ENCODE results near the gene UBIAD1.
"Not testable (repeated sequence)": the region's sequence is repeated elsewhere in the genome, so short reads cannot be mapped to it uniquely, and the experiment has no call there.

The UBIAD1 gene

DNA sequence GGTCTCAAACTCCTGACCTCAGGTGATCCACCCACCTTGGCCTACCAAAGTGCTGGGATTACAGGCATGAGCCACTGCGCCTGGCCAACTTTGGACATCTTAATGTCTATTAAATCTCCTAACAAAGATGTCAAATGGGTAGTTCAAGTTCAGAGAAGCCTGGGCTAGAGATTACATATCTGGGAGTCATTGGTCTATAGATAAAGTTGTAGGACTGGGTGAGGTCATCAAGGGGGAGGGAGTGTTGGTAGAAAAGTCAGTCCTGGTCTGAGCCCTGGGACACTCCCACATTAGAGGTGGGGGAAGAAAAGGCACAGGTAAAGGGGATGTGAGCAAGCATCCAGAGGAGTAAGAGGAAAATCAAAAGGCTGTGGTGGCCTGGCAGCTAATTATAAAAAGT lies 6.6 kb downstream of the UBIAD1 start:
- DNase-seq (ENCODE audit: low read depth in 2 of 2, low spot score in 1 of 2), result no peak

DNA sequence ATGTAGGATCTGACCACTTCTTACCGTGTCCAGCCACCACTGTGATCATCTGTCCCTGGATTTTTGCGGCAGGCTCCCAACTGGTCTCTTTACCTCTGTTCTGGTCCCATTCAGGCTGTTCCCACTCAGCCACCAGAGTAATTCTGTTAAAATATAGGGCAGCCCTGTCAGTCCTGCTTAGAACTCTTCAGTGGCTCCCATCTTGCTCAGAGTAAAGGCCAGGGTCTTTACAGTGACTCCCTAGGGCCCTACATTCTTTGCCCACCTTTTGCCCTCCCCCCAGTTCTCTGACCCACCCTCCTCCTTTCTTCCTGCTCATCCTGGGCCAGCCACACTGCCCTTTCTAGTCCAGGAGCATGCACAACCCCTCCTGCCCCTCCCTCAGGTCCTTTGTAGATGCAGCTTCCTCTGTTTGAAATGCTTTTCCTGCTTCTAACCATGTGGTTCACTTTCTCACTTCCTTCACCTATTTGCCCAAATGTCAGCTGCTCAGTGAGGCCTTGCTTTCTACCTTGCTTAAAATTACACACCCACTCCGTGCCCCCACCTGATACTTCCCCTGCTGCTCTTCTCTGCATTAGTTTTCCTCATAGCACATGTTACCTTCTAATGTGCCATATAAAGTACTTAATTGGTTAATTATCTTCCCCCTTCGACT lies 7.8 kb downstream of the UBIAD1 start:
- no peak for DNase-seq (ENCODE audit: low read depth in 2 of 2, low spot score in 1 of 2)

DNA sequence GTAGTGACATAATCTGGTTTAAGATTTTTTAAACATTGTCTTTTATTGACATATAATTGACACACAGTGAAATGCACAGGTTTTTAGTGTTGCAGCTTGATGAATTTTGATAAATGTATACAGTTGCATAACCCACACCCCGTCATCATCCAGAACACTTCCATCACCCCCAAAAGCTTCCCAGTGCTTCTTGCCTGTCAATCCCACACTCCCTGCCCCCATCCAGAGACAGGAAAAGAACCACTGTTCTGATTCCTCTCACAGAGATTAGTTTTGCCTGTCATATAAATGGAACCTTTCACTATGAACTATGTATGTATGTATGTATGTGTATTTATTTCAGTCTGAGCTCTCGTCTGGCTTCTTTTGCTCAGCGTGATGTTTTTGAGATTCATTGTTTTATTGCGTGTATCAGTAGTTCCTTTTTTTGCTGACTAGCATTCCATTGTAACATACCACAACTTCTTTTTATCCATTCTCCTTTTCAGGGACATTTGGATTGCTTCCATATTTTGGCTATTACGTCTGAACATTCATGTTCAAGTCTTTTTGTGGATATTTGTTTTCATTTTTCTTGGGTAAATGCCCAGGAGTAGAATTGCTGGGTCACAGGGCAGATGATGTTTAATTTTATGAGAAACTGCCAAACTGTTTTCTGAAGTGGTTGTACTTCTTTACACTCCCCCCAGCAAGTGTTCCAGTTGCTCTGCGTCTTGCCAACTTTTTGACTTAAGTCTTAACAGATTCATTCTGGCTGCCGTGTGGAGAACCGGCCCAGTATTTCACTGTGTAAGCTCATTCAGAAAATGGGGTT lies 8.7 kb downstream of the UBIAD1 start:
- no peak for DNase-seq (ENCODE audit: low read depth in 2 of 2, low spot score in 1 of 2)

DNA sequence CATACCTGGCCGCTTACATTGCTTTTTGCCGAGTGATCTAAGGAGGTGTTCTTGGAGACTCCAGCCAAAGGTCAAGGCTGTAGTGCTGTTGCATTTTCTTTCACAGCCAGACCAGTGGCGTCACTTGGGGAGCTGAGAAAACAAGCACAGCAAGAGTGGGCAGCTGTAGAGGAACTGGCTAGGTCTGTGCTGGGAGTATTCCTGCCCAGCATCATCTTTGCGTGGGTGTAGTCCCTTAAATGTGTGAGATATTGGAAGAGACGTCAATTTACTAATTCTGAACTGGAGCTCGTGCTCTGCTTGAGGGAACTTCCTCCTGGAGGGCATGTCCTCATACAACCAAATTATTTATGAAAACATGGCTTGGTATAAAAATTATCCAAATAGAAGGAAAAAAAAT lies 10.2 kb downstream of the UBIAD1 start:
- DNase-seq (ENCODE audit: low read depth in 2 of 2, low spot score in 1 of 2), result no peak

GRCh38 chr1:11284784-11285183 lies 11.8 kb downstream of the UBIAD1 start:
- no peak for DNase-seq (ENCODE audit: low read depth in 2 of 2, low spot score in 1 of 2)

- no peak for DNase-seq (ENCODE audit: low read depth in 2 of 2, low spot score in 1 of 2)
Measured at GRCh38 chr1:11285883-11286734, 13.1 kb downstream of the UBIAD1 start.

DNA sequence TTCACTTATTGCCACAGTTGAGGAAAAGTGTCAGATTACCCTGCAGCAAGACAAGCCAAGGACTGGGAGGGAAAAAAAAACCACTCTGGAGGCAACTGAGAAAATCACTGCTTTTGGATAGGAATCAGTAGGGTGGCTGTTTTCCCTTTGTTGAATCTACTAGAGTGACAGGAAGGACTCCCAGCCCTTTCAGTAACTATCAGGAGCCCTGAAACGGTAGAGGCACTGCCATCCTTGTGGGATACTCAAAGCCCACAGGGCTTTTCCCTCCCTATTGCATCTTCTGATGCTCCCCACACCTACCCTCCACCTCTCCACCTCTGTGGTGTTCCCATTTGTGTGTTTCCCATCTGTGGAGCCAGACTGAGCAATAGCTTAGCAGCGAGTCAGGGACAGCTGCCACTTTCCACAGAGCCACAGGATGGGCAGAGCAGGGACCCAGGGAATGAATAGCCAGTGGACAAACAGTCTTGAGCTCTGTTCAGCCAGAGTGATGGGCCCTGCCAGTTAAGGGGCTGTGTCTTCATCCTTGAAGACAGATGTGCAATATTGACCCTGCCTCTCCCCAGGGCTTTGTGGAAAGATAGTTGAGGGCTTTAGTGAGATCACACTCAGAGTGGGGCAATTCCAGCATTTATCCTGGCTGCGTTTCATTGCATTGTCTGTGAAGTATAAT lies 13.9 kb downstream of the UBIAD1 start:
- DNase-seq (ENCODE audit: low read depth in 2 of 2, low spot score in 1 of 2), result no peak

DNA sequence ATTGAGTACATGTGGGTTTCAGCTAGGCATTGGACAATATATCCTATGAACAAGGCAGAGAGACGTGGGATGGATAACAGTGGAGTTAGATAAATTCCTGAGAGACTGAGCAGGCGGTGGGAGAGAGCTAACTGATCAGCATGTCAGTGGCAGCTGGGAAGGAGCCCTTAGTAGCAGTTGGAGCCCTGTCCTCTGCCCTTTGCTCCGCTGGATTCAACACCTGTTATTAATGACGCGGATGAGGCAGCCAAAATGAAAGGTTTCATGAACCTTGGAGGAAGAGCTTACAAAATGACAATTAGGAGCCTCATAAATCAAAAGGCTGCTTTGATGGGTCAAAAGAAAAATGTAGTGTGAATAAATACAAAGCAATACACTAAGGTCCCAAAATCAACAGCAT lies 16.1 kb downstream of the UBIAD1 start:
- no peak for DNase-seq (ENCODE audit: low read depth in 2 of 2, low spot score in 1 of 2)

GRCh38 chr1:11291049-11291448 lies 18.1 kb downstream of the UBIAD1 start:
- DNase-seq (ENCODE audit: low read depth in 2 of 2, low spot score in 1 of 2), result no peak

DNA sequence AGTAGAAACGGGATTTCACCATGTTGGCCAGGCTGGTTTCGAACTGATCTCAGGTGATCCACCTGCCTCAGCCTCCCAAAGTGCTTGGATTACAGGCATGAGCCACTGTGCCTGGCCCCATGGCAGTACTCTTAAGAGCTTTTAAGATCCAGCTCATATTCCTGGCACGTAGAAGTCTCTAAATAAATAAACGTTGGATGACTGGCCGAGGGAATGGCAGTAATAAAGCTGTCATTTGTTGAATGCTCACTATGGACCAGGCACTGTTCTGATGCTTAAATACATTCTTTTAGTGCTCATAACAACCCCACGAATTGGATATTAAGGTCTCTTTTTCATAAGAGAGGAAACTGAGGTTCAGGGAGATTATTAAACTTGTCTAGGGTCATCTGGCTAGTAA lies 20.9 kb downstream of the UBIAD1 start:
- no peak for DNase-seq (ENCODE audit: low read depth in 2 of 2, low spot score in 1 of 2)

DNA sequence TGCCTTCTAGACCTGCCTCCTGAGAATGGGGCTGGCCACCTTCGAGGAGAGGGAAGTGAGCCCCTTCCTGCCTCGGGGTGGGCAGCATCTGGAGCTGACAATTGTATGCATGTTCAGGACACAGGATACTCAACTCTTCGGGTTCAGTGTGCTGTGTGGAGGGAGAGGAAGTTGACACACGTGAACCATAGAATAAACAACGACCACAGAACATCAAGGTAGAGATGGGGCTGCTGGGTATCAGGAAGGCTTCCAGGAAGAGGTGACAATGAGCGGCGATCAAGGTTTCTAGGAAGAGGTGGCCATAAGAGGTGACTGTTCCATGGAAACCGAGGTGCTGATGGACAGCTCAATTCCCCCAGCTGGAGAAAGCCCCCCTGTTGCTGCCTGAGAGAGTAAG lies 22.0 kb downstream of the UBIAD1 start:
- DNase-seq (ENCODE audit: low read depth in 2 of 2, low spot score in 1 of 2), result no peak

- DNase-seq (ENCODE audit: low read depth in 2 of 2, low spot score in 1 of 2), result no peak
Measured at GRCh38 chr1:11295905-11296304, 22.9 kb downstream of the UBIAD1 start.

DNA sequence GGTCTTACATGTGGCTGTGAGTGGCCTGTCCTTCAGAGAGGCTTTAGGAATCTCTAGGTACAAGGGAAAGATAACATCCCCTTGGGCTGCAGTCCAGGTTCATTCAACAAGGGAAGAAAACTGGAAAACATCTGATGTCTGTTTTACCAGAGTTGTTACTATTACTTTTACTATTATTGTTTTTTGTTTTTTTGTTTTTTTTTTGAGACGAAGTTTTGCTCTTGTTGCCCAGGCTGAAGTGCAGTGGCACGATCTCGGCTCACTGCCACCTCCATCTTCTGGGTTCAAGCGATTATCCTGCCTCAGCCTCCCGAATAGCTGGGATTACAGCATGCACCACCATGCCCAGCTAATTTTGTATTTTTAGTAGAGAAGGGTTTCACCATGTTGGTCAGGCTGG lies 24.8 kb downstream of the UBIAD1 start:
- DNase-seq (ENCODE audit: low read depth in 2 of 2, low spot score in 1 of 2), result not testable (repeated sequence)

- DNase-seq (ENCODE audit: low read depth in 2 of 2, low spot score in 1 of 2), result no peak
Measured at GRCh38 chr1:11298390-11299224, 25.6 kb downstream of the UBIAD1 start.

DNA sequence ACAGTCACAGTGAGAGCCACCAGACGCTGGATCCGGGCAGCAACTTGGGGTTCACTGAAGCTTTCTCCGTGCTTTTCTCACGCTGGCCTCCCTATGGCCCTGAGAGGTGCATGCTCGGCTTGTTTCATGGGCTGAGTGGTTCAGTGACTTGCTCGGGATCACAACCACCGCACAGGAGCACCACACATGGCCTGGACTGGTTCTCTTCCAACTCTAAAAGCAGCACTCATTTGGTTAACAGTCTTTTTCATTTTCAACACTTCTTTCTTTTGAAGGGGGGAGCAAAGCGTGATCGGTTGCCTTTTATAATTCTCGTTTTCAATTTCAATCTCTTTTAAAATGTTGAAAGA lies 26.2 kb downstream of the UBIAD1 start:
- DNase-seq (ENCODE audit: low read depth in 2 of 2, low spot score in 1 of 2), result no peak

GRCh38 chr1:11301601-11302000 lies 28.6 kb downstream of the UBIAD1 start:
- no peak for DNase-seq (ENCODE audit: low read depth in 2 of 2, low spot score in 1 of 2)

DNA sequence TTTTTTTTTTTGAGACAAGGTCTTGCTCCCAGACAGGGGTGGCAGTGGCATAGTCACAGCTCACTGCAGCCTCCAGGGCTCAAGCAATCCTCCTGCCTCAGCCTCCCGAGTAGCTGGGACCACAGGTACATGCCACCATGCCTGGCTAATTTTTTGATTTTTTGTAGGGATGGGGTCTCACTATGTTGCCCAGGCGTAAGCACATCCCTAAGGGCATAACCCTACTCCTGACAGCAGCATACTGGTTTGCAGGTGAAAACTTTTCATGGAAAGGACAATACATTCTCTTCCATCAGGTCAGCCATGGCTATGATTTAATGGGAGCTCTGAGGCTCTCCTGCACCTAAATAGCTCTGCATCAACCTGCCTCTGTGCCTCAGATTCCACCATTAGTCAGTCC lies 29.4 kb downstream of the UBIAD1 start:
- no peak for DNase-seq (ENCODE audit: low read depth in 2 of 2, low spot score in 1 of 2)

- not testable (repeated sequence) for DNase-seq (ENCODE audit: low read depth in 2 of 2, low spot score in 1 of 2)
Measured at GRCh38 chr1:11305516-11305915, 32.5 kb downstream of the UBIAD1 start.

DNA sequence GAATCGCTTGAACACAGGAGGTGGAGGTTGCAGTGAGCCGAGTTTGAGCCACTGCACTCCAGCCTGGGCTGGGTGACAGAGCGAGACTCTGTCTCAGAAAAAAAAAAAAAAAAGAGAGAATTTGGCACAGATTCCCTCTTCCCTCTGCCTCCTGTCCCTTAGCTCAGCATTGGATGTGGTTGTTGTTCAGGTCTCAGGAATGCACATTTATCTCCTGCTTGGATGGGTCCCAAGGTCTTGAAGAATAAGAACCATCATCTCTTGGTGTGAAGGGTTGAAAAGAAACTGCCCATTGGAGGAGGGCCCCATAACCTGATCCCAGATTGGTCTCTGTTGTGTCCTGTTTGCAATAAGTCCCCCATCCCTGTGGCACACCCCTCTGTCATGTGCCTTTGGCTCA lies 34.9 kb downstream of the UBIAD1 start:
- no peak for DNase-seq (ENCODE audit: low read depth in 2 of 2, low spot score in 1 of 2)

DNA sequence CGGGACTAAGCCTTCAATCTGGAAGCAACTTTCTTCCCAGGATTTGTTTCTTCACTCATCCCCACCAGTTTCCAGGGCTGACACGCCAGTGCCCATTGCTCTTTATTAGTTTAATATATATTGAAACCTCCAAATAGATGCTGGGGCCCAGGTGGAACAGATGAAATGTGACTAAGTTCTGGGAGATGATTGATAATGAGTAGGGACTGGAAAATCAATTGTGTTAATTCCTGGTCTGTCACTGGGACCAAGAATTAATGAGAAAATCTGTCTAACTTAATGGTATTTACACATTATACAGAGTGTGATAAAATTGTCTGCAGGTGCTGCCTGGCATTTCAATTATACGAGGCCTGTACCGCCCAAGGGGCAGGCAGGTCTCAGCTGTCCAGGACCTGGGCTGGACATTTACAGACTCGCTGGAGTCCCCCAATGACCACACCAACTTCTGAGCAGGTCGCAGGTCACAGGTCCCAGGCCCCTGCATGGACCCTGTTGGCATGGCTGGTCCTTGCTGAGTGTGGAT lies 35.8 kb downstream of the UBIAD1 start:
- no peak for DNase-seq (ENCODE audit: low read depth in 2 of 2, low spot score in 1 of 2)
